ENCODE results near the gene NAT10. TPM values are rescaled to one million over a fixed set of nuclear protein-coding genes. Genes with fewer than 3 reads are reported as not detected.

Gene NAT10
- total RNA-seq, 1 donor from 2014 or later = 34.4 TPM

DNA sequence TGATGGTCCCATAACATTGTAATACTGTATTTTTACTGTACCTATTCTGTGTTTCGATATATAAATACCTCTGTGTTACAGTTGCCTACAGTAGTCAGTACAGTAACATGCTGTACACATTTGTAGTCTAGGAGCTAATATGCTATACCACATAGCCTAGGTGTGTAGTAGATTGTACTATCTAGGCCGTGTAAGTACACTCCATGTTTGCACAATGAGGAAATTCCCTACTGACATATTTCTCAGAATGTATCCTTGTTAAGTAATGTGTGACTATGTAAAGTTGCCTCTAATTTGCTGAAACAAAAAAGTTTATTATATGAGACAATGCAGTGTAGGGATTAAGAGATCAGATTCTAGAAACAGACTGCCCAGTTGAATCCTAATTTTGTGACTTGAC is 32.6 kb upstream of the NAT10 start:
- Mint-ChIP-seq H3K4me3 (ENCODE audit: unreplicated experiment) (no peak overlapping the region), H3K27ac (ENCODE audit: unreplicated experiment) (no peak overlapping the region), H3K9me3 (ENCODE audit: unreplicated experiment) (no peaks in the 10 kb centered on the region), H3K4me1 (ENCODE audit: unreplicated experiment) (peaks cover 13% of the 10 kb centered on the region), H3K36me3 (ENCODE audit: low read depth, unreplicated experiment) (peaks cover 30% of the 10 kb centered on the region), H3K27me3 (ENCODE audit: unreplicated experiment) (peaks cover 1% of the 10 kb centered on the region)
- DNase-seq (ENCODE audit: low spot score) = no peak
- TF ChIP-seq, protein P1, sequence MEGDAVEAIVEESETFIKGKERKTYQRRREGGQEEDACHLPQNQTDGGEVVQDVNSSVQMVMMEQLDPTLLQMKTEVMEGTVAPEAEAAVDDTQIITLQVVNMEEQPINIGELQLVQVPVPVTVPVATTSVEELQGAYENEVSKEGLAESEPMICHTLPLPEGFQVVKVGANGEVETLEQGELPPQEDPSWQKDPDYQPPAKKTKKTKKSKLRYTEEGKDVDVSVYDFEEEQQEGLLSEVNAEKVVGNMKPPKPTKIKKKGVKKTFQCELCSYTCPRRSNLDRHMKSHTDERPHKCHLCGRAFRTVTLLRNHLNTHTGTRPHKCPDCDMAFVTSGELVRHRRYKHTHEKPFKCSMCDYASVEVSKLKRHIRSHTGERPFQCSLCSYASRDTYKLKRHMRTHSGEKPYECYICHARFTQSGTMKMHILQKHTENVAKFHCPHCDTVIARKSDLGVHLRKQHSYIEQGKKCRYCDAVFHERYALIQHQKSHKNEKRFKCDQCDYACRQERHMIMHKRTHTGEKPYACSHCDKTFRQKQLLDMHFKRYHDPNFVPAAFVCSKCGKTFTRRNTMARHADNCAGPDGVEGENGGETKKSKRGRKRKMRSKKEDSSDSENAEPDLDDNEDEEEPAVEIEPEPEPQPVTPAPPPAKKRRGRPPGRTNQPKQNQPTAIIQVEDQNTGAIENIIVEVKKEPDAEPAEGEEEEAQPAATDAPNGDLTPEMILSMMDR (IDR thresholded peaks at IDR 0.05; ENCODE audit: unreplicated experiment) = no peak

- Mint-ChIP-seq H3K27ac (ENCODE audit: unreplicated experiment) (peak overlapping the region; percentile 49), H3K9me3 (ENCODE audit: unreplicated experiment) (no peaks in the 10 kb centered on the region), H3K27me3 (ENCODE audit: unreplicated experiment) (peaks cover 1% of the 10 kb centered on the region), H3K4me1 (ENCODE audit: unreplicated experiment) (peaks cover 11% of the 10 kb centered on the region), H3K36me3 (ENCODE audit: low read depth, unreplicated experiment) (peaks cover 39% of the 10 kb centered on the region), H3K4me3 (ENCODE audit: unreplicated experiment) (no peak overlapping the region)
- TF ChIP-seq, protein P1 (IDR thresholded peaks at IDR 0.05; ENCODE audit: unreplicated experiment) = no peak
- no peak for DNase-seq (ENCODE audit: low spot score)
Measured at GRCh38 chr11:34074391-34074790, 31.0 kb upstream of the NAT10 start.

DNA sequence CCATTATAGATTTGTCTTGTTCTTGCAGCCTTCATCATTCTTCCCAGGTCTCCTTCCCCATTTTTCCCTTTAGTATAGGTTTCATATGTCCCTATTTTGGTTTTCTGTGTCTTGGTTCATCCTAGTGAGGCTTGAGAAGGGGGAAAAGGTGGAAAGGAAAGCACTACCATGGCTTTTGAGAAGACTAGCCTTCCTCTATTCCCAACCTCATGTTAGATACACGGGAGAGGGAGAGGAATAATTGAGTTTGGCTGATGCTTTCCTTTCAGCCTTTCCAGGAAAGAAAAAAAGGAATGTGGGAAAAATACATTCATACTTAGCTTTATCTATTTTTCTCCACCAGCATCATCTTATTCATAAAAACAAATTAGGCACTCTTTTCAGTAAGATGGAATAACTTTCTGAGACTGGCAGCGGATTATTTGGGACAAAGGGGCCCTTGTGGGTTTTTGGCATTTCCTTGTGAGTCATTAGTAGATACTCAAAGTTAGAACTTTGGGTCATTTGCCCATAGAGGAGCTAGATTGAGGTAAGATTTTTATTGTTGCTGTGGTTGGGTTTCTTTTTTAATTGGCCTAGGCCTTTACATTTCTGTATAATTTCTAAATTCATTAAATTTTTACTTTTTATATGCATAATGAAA is 30.1 kb upstream of the NAT10 start:
- H3K9me3 Mint-ChIP-seq (ENCODE audit: unreplicated experiment) = no peaks in the 10 kb centered on the region
- H3K27me3 Mint-ChIP-seq (ENCODE audit: unreplicated experiment) = no peaks in the 10 kb centered on the region
- H3K4me3 Mint-ChIP-seq (ENCODE audit: unreplicated experiment) = peak overlapping the region; percentile 19
- TF ChIP-seq, protein P1 (IDR thresholded peaks at IDR 0.05; ENCODE audit: unreplicated experiment) = no peak
- H3K27ac Mint-ChIP-seq (ENCODE audit: unreplicated experiment) = no peak overlapping the region
- peaks cover 11% of the 10 kb centered on the region for H3K4me1 Mint-ChIP-seq (ENCODE audit: unreplicated experiment)
- no peak for DNase-seq (ENCODE audit: low spot score)
- peaks cover 44% of the 10 kb centered on the region for H3K36me3 Mint-ChIP-seq (ENCODE audit: low read depth, unreplicated experiment)

- TF ChIP-seq, protein P1 (IDR thresholded peaks at IDR 0.05; ENCODE audit: unreplicated experiment) = no peak
- Mint-ChIP-seq H3K4me1 (ENCODE audit: unreplicated experiment) (no peaks in the 10 kb centered on the region), H3K27me3 (ENCODE audit: unreplicated experiment) (no peaks in the 10 kb centered on the region), H3K27ac (ENCODE audit: unreplicated experiment) (no peak overlapping the region), H3K9me3 (ENCODE audit: unreplicated experiment) (no peaks in the 10 kb centered on the region), H3K36me3 (ENCODE audit: low read depth, unreplicated experiment) (peaks cover 53% of the 10 kb centered on the region), H3K4me3 (ENCODE audit: unreplicated experiment) (peak overlapping the region; percentile 67)
- no peak for DNase-seq (ENCODE audit: low spot score)
Measured at GRCh38 chr11:34080609-34081008, 24.8 kb upstream of the NAT10 start.

DNA sequence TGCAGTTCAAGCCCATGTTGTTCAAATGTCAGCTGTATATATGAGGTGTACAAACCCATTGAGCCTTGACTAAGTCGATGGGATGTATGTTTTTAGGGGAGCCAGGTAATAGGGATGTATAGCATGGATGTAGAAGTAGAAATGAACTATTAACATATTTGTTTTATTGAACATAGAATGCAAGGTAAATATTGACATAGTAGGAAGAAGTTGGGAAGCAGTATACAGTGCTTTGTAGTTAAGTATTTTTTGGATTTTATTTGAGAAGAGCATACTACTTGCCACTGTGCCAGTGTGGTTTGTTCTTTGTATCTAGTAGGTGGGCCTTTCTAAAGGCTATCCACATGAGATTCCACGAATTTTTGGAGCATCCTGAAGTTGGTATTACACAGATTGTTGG is 20.8 kb upstream of the NAT10 start:
- H3K36me3 Mint-ChIP-seq (ENCODE audit: low read depth, unreplicated experiment) = peaks cover 37% of the 10 kb centered on the region
- DNase-seq (ENCODE audit: low spot score) = no peak
- no peaks in the 10 kb centered on the region for H3K4me1 Mint-ChIP-seq (ENCODE audit: unreplicated experiment)
- no peak overlapping the region for H3K4me3 Mint-ChIP-seq (ENCODE audit: unreplicated experiment)
- TF ChIP-seq, protein P1 (IDR thresholded peaks at IDR 0.05; ENCODE audit: unreplicated experiment) = no peak
- H3K9me3 Mint-ChIP-seq (ENCODE audit: unreplicated experiment) = no peaks in the 10 kb centered on the region
- no peaks in the 10 kb centered on the region for H3K27me3 Mint-ChIP-seq (ENCODE audit: unreplicated experiment)
- no peak overlapping the region for H3K27ac Mint-ChIP-seq (ENCODE audit: unreplicated experiment)
